WTC11 (cell line): Measurements from ENCODE around the gene SIM2. TPM values are rescaled to one million over a fixed set of nuclear protein-coding genes. Genes with fewer than 3 reads are reported as not detected.
A peak's percentile ranks its signal among the peaks of the same experiment; 100 is the strongest.

Experiments
- ATAC-seq: fragments of 200-7000 bp; cut with Tn5 transposase; 2 replicates; pipeline ENCODE4 v1.10.0; 2021; ENCODE audit warnings: mild to moderate bottlenecking, moderate library complexity
- CTCF ChIA-PET: fragments of 300-600 bp; sonication (Branson Sonifier 250); formaldehyde crosslinking; loops from one replicate; lab custom pipeline; 2021; ENCODE audit warnings: antibody characterized with exemption; lab: Charles Lee
- POLR2A ChIA-PET: fragments of 350-600 bp; sonication (Branson Sonifier 250); formaldehyde crosslinking; loops from one replicate; lab custom pipeline; 2021; ENCODE audit warnings: antibody characterized with exemption; lab: Charles Lee
- DNase-seq: peaks from one replicate; pipeline ENCODE4 v3.0.0; 2021; ENCODE audit warnings: low spot score
- H3K27ac Mint-ChIP-seq: 2 replicates; pipeline ENCODE4 v1.8.0; 2021; ENCODE audit warnings: mixed read lengths
- H3K27me3 Mint-ChIP-seq: 2 replicates; pipeline ENCODE4 v1.8.0; 2021; ENCODE audit warnings: low read depth, mild to moderate bottlenecking, moderate library complexity, mixed read lengths
- H3K36me3 Mint-ChIP-seq: 2 replicates; pipeline ENCODE4 v1.8.0; 2021; ENCODE audit warnings: mixed read lengths
- H3K4me1 Mint-ChIP-seq: 2 replicates; pipeline ENCODE4 v1.8.0; 2022; ENCODE audit warnings: mixed read lengths
- H3K4me3 Mint-ChIP-seq: 2 replicates; pipeline ENCODE4 v1.8.0; 2021; ENCODE audit warnings: mild to moderate bottlenecking, moderate library complexity, mixed read lengths
- H3K9me3 Mint-ChIP-seq: 2 replicates; pipeline ENCODE4 v1.8.0; 2021; ENCODE audit warnings: mixed read lengths
- ELF4 ChIP-seq: sonication (generic); formaldehyde crosslinking; IDR thresholded peaks from 2 replicates; pipeline ENCODE4 v1.8.1; 2022; ENCODE audit warnings: low read depth, mild to moderate bottlenecking, moderate library complexity, missing genetic modification reagents
- GTF2I ChIP-seq: fragments of 250-450 bp; sonication (Bioruptor Pico); conservative IDR thresholded peaks from 2 replicates; pipeline ENCODE4 v1.4.0; 2021; ENCODE audit warnings: mild to moderate bottlenecking
- HMGA2 ChIP-seq: fragments of 250-450 bp; sonication (Bioruptor Pico); IDR thresholded peaks from 2 replicates; pipeline ENCODE4 v1.4.0; 2021; ENCODE audit warnings: mild to moderate bottlenecking, moderate library complexity
- NFE2L1 ChIP-seq: sonication (generic); formaldehyde crosslinking; IDR thresholded peaks from 2 replicates; pipeline ENCODE4 v1.8.1; 2023; ENCODE audit warnings: missing genetic modification reagents
- NR2C2 ChIP-seq: sonication (generic); formaldehyde crosslinking; IDR thresholded peaks from 2 replicates; pipeline ENCODE4 v1.8.0; 2022; ENCODE audit warnings: mild to moderate bottlenecking, missing genetic modification reagents
- SMAD3 ChIP-seq: sonication (generic); formaldehyde crosslinking; IDR thresholded peaks from 2 replicates; pipeline ENCODE4 v1.8.0; 2022; ENCODE audit warnings: missing genetic modification reagents, mild to moderate bottlenecking, borderline replicate concordance
- SP1 ChIP-seq: sonication (generic); formaldehyde crosslinking; conservative IDR thresholded peaks from 2 replicates; pipeline ENCODE4 v1.8.1; 2022; ENCODE audit warnings: missing genetic modification reagents
- ZNF121 ChIP-seq: sonication (generic); formaldehyde crosslinking; IDR thresholded peaks from 2 replicates; pipeline ENCODE4 v1.8.0; 2023; ENCODE audit warnings: missing genetic modification reagents
- ZNF396 ChIP-seq: fragments of 250-450 bp; sonication (Bioruptor Pico); IDR thresholded peaks from 2 replicates; pipeline ENCODE4 v1.8.0; 2021; ENCODE audit warnings: mild to moderate bottlenecking, moderate library complexity, borderline replicate concordance
- ZNF423 ChIP-seq: fragments of 250-450 bp; sonication (Bioruptor Pico); IDR thresholded peaks from 2 replicates; pipeline ENCODE4 v2.1.2; 2022; ENCODE audit warnings: mild to moderate bottlenecking, moderate library complexity
- ZNF532 ChIP-seq: fragments of 250-450 bp; sonication (Bioruptor Pico); IDR thresholded peaks from 2 replicates; pipeline ENCODE4 v1.9.0; 2021; ENCODE audit warnings: mild to moderate bottlenecking, borderline replicate concordance
- total RNA-seq: library from RNA; stranded (reverse); gene quantifications from 3 replicates; pipeline ENCODE4 v1.2.3, GENCODE V29; 2021
- TF ChIP-seq, protein P1 (sequence below): sonication (generic); formaldehyde crosslinking; IDR thresholded peaks from 2 replicates; pipeline ENCODE4 v1.8.1; 2022; ENCODE audit warnings: missing genetic modification reagents, borderline replicate concordance
- TF ChIP-seq, protein P2 (sequence below): sonication (generic); formaldehyde crosslinking; IDR thresholded peaks from 2 replicates; pipeline ENCODE4 v1.8.1; 2023; ENCODE audit warnings: mild to moderate bottlenecking, moderate library complexity, missing genetic modification reagents

Gene SIM2
- total RNA-seq, 1 experiment from 2014 or later, result 0.17 TPM

DNA sequence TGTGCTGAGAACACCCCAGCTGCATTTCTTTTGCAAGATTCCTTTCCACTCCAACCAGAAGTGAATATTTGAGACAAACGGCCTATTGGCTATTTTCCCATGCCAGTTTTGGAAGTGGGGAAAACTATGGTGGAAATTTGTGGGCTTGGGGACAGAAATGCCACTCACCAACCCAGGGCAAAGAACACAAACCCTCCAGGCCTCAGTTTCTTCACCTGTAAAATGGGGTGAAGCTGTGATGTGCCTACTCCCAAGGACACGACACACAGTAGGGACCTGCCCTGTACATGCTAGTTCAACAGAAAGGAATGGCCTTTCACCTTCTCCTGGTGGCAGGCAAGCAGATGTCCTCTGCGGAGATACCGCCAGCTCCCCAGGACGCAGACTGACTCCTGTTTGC, 46.5 kb downstream of the SIM2 start (continued):
- TF ChIP-seq, protein P1, sequence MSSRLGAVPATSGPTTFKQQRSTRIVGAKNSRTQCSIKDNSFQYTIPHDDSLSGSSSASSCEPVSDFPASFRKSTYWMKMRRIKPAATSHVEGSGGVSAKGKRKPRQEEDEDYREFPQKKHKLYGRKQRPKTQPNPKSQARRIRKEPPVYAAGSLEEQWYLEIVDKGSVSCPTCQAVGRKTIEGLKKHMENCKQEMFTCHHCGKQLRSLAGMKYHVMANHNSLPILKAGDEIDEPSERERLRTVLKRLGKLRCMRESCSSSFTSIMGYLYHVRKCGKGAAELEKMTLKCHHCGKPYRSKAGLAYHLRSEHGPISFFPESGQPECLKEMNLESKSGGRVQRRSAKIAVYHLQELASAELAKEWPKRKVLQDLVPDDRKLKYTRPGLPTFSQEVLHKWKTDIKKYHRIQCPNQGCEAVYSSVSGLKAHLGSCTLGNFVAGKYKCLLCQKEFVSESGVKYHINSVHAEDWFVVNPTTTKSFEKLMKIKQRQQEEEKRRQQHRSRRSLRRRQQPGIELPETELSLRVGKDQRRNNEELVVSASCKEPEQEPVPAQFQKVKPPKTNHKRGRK (CRISPR knock-in tag), result no peak
- TF ChIP-seq GTF2I (no peak), ELF4 (CRISPR knock-in tag) (no peak), HMGA2 (no peak)
- TF ChIP-seq, all 79 proteins: peak for 0

GRCh38 chr21:36747041-36747814, 48.3 kb downstream of the SIM2 start:
- DNase-seq, result peak; percentile 28
- no peak for TF ChIP-seq NFE2L1 (CRISPR knock-in tag)
- TF ChIP-seq ZNF121 (CRISPR knock-in tag), result peak; percentile 93
- no peak for TF ChIP-seq ZNF532 (CRISPR knock-in tag)
- TF ChIP-seq ZNF396, result no peak
- no peak for TF ChIP-seq NR2C2
- peak overlapping the region; percentile 81 for H3K4me3 Mint-ChIP-seq
- peak; percentile 12 for ATAC-seq
- no peak overlapping the region for H3K27ac Mint-ChIP-seq
- CTCF ChIA-PET, result interaction anchor here (0.5 to 3.3 kb wide), 17 partner anchors 11 to 840 kb away, joined by 3 to 31 read pairs (median 4); no protein-coding TSS in a partner anchor
- no peaks in the 10 kb centered on the region for H3K36me3 Mint-ChIP-seq
- H3K27me3 Mint-ChIP-seq, result peaks cover 37% of the 10 kb centered on the region
- no peaks in the 10 kb centered on the region for H3K9me3 Mint-ChIP-seq
- peaks cover 47% of the 10 kb centered on the region for H3K4me1 Mint-ChIP-seq
- POLR2A ChIA-PET, result no interaction called here

- H3K4me1 Mint-ChIP-seq, result peaks cover 52% of the 10 kb centered on the region
- ATAC-seq, result peak; percentile 61
- TF ChIP-seq SP1 (CRISPR knock-in tag) (peak; percentile 56; the same call in 1 of the 2 replicates), ZNF423 (CRISPR knock-in tag) (peak; percentile 13; the same call in 1 of the 2 replicates), SMAD3 (CRISPR knock-in tag) (no peak)
- TF ChIP-seq, protein P1 (CRISPR knock-in tag), result no peak
- TF ChIP-seq, protein P2, sequence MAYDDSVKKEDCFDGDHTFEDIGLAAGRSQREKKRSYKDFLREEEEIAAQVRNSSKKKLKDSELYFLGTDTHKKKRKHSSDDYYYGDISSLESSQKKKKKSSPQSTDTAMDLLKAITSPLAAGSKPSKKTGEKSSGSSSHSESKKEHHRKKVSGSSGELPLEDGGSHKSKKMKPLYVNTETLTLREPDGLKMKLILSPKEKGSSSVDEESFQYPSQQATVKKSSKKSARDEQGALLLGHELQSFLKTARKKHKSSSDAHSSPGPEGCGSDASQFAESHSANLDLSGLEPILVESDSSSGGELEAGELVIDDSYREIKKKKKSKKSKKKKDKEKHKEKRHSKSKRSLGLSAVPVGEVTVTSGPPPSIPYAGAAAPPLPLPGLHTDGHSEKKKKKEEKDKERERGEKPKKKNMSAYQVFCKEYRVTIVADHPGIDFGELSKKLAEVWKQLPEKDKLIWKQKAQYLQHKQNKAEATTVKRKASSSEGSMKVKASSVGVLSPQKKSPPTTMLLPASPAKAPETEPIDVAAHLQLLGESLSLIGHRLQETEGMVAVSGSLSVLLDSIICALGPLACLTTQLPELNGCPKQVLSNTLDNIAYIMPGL (CRISPR knock-in tag), result peak; percentile 53; the same call in 1 of the 2 replicates
- no peak overlapping the region for H3K27ac Mint-ChIP-seq
- DNase-seq, result peak; percentile 82
- no peaks in the 10 kb centered on the region for H3K36me3 Mint-ChIP-seq
- H3K27me3 Mint-ChIP-seq, result peaks cover 37% of the 10 kb centered on the region
- H3K4me3 Mint-ChIP-seq, result peak overlapping the region; percentile 70
- no peaks in the 10 kb centered on the region for H3K9me3 Mint-ChIP-seq
- ChIA-PET CTCF (interaction anchor here (0.5 to 3.3 kb wide), 17 partner anchors 10 to 841 kb away, joined by 3 to 31 read pairs (median 4); no protein-coding TSS in a partner anchor), POLR2A (no interaction called here)
These were observed 49.0 kb downstream of the SIM2 start for GRCh38 chr21:36747815-36748383.
